HepG2 (cell line): ENCODE data around the gene RPUSD3. TPM values are rescaled to one million over a fixed set of nuclear protein-coding genes. Genes with fewer than 3 reads are reported as not detected.

Experiments used
- DPF2 ChIP-seq: sonication (generic); formaldehyde crosslinking; IDR thresholded peaks from 2 replicates; pipeline ENCODE4 v1.4.0; 2020; ENCODE audit warnings: mild to moderate bottlenecking, low read depth, missing genetic modification reagents, borderline replicate concordance
- ETV5 ChIP-seq: IDR thresholded peaks from 2 replicates; pipeline ENCODE4 v1.6.1; 2018; ENCODE audit warnings: missing biosample characterization, missing genetic modification reagents, inconsistent platforms, borderline replicate concordance
- HMGXB3 ChIP-seq: sonication (generic); formaldehyde crosslinking; IDR thresholded peaks from 2 replicates; pipeline ENCODE4 v1.4.0; 2020; ENCODE audit warnings: missing genetic modification reagents, borderline replicate concordance
- IRF9 ChIP-seq: sonication (generic); formaldehyde crosslinking; IDR thresholded peaks from 2 replicates; pipeline ENCODE4 v1.8.0; 2022; ENCODE audit warnings: missing genetic modification reagents, mild to moderate bottlenecking, borderline replicate concordance
- MTA1 ChIP-seq: sonication (generic); formaldehyde crosslinking; IDR thresholded peaks from 2 replicates; pipeline ENCODE4 v1.4.0; 2020; ENCODE audit warnings: missing genetic modification reagents, mild to moderate bottlenecking, borderline replicate concordance
- ZFP36L2 ChIP-seq: sonication (generic); formaldehyde crosslinking; IDR thresholded peaks from 2 replicates; pipeline ENCODE4 v1.4.0; 2020; ENCODE audit warnings: missing genetic modification reagents
- ZNF280B ChIP-seq: sonication (generic); formaldehyde crosslinking; IDR thresholded peaks from 2 replicates; pipeline ENCODE4 v1.5.0; 2020; ENCODE audit warnings: missing genetic modification reagents, mild to moderate bottlenecking, borderline replicate concordance
- polyA plus RNA-seq, 8 experiments: library from polyadenylated mRNA; depleted of rRNA in 3 of 8; stranded (reverse) in 7 of 8; unstranded in 1 of 8; fragments of >200 nt; fragmentation: Illumina TruSeq in 4 of 8; extraction: Trizol in 4 of 8; gene quantifications; 2 replicates each; pipeline versions ENCODE4 v1.2.1 to v1.2.3, GENCODE V29; 2011 to 2016; ENCODE audit warnings: low read depth in 4 of 8, missing spikeins in 1 of 8, mixed read lengths in 1 of 8; ENCODE audit not compliant: insufficient read depth in 1 of 8
- total RNA-seq, 5 experiments: library from RNA; depleted of rRNA; stranded (reverse); fragments of >200 nt; fragmentation: Illumina TruSeq; extraction: Trizol; gene quantifications; 2 replicates each; pipeline ENCODE4 v1.2.3, GENCODE V29; 2016; ENCODE audit warnings: low read depth in 1 of 5
- TF ChIP-seq, protein P1 (sequence below): IDR thresholded peaks from 2 replicates; pipeline ENCODE4 v1.6.1; 2016; ENCODE audit warnings: mild to moderate bottlenecking
- TF ChIP-seq, protein P2 (sequence below): IDR thresholded peaks from 2 replicates; pipeline ENCODE4 v1.6.1; 2016; ENCODE audit warnings: low read depth
- TF ChIP-seq, protein P3 (sequence below): sonication (generic); formaldehyde crosslinking; IDR thresholded peaks from 2 replicates; pipeline ENCODE4 v1.4.0; 2020; ENCODE audit warnings: mild to moderate bottlenecking, missing genetic modification reagents, borderline replicate concordance

The RPUSD3 gene
- total and polyA plus RNA-seq, 2 of the 13 experiments (the other 11 are each of a cell fraction or from before 2014, with no cell fraction given): 32.1 to 48.7 TPM

GRCh38 chr3:9878700-9879099, 34.9 kb upstream of the RPUSD3 start (continued):
- TF ChIP-seq HMGXB3 (CRISPR knock-in tag) (peak; percentile 34; the same call in 1 of the 2 replicates), DPF2 (peak; percentile 62; the same call in 1 of the 2 replicates), MTA1 (CRISPR knock-in tag) (peak; percentile 71), ETV5 (CRISPR knock-in tag) (peak; percentile 84; the same call in 1 of the 2 replicates), IRF9 (CRISPR knock-in tag) (0 out of 2 replicates have a peak, but pooled peaks have one; percentile 40), ZNF280B (CRISPR knock-in tag) (0 out of 2 replicates have a peak, but pooled peaks have one; percentile 48), ZFP36L2 (no peak)
- TF ChIP-seq, protein P1, sequence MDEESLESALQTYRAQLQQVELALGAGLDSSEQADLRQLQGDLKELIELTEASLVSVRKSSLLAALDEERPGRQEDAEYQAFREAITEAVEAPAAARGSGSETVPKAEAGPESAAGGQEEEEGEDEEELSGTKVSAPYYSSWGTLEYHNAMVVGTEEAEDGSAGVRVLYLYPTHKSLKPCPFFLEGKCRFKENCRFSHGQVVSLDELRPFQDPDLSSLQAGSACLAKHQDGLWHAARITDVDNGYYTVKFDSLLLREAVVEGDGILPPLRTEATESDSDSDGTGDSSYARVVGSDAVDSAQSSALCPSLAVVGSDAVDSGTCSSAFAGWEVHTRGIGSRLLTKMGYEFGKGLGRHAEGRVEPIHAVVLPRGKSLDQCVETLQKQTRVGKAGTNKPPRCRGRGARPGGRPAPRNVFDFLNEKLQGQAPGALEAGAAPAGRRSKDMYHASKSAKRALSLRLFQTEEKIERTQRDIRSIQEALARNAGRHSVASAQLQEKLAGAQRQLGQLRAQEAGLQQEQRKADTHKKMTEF: peak; percentile 58
- TF ChIP-seq, protein P2, sequence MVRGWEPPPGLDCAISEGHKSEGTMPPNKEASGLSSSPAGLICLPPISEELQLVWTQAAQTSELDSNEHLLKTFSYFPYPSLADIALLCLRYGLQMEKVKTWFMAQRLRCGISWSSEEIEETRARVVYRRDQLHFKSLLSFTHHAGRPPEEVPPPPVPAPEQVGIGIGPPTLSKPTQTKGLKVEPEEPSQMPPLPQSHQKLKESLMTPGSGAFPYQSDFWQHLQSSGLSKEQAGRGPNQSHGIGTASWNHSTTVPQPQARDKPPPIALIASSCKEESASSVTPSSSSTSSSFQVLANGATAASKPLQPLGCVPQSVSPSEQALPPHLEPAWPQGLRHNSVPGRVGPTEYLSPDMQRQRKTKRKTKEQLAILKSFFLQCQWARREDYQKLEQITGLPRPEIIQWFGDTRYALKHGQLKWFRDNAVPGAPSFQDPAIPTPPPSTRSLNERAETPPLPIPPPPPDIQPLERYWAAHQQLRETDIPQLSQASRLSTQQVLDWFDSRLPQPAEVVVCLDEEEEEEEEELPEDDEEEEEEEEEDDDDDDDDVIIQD: peak; percentile 69
- TF ChIP-seq, protein P3, sequence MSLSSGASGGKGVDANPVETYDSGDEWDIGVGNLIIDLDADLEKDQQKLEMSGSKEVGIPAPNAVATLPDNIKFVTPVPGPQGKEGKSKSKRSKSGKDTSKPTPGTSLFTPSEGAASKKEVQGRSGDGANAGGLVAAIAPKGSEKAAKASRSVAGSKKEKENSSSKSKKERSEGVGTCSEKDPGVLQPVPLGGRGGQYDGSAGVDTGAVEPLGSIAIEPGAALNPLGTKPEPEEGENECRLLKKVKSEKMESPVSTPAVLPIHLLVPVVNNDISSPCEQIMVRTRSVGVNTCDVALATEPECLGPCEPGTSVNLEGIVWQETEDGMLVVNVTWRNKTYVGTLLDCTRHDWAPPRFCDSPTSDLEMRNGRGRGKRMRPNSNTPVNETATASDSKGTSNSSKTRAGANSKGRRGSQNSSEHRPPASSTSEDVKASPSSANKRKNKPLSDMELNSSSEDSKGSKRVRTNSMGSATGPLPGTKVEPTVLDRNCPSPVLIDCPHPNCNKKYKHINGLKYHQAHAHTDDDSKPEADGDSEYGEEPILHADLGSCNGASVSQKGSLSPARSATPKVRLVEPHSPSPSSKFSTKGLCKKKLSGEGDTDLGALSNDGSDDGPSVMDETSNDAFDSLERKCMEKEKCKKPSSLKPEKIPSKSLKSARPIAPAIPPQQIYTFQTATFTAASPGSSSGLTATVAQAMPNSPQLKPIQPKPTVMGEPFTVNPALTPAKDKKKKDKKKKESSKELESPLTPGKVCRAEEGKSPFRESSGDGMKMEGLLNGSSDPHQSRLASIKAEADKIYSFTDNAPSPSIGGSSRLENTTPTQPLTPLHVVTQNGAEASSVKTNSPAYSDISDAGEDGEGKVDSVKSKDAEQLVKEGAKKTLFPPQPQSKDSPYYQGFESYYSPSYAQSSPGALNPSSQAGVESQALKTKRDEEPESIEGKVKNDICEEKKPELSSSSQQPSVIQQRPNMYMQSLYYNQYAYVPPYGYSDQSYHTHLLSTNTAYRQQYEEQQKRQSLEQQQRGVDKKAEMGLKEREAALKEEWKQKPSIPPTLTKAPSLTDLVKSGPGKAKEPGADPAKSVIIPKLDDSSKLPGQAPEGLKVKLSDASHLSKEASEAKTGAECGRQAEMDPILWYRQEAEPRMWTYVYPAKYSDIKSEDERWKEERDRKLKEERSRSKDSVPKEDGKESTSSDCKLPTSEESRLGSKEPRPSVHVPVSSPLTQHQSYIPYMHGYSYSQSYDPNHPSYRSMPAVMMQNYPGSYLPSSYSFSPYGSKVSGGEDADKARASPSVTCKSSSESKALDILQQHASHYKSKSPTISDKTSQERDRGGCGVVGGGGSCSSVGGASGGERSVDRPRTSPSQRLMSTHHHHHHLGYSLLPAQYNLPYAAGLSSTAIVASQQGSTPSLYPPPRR: 0 out of 2 replicates have a peak, but pooled peaks have one; percentile 41
